GM19467 (cell line): ENCODE measurements around the gene TMOD4.

ENCODE experiments used
- ATAC-seq: cut with Tn5 transposase; IDR thresholded peaks from one replicate; pipeline ENCODE4 v1.9.1; 2021; ENCODE audit warnings: mild to moderate bottlenecking, moderate library complexity; ENCODE audit not compliant: unreplicated experiment

The TMOD4 gene

GRCh38 chr1:151176514-151177045 is 799 bp upstream of the TMOD4 start:
- no peak for ATAC-seq

GRCh38 chr1:151175041-151175741 is 590 bp downstream of the TMOD4 start:
- no peak for ATAC-seq

GRCh38 chr1:151171190-151171589 is 4.6 kb downstream of the TMOD4 start:
- no peak for ATAC-seq

GRCh38 chr1:151167116-151167515 is 8.7 kb downstream of the TMOD4 start:
- no peak for ATAC-seq

- ATAC-seq: no peak
Measured at GRCh38 chr1:151166505-151166956, 9.2 kb downstream of the TMOD4 start.

- peak; percentile 86 for ATAC-seq
Measured at GRCh38 chr1:151165738-151166504, 9.9 kb downstream of the TMOD4 start, which contains the start of the genes LYSMD1 and SCNM1. Gene LYSMD1 (minus strand): TSS chr1:151165902. CDS start chr1:151165258, 644 bp downstream. Gene SCNM1 (plus strand): TSS chr1:151166144. CDS start chr1:151166153, 9 bp downstream.

- ATAC-seq: no peak
Measured at GRCh38 chr1:151165281-151165737, 10.5 kb downstream of the TMOD4 start.

- no peak for ATAC-seq
Measured at GRCh38 chr1:151164732-151165280, 11.0 kb downstream of the TMOD4 start.

- no peak for ATAC-seq
Measured at GRCh38 chr1:151159373-151159772, 16.4 kb downstream of the TMOD4 start.

- ATAC-seq: no peak
Measured at GRCh38 chr1:151158751-151159251, 17.0 kb downstream of the TMOD4 start.

GRCh38 chr1:151158326-151158725 is 17.5 kb downstream of the TMOD4 start:
- no peak for ATAC-seq

- ATAC-seq: no peak
Measured at GRCh38 chr1:151157067-151157531, 18.7 kb downstream of the TMOD4 start.

GRCh38 chr1:151156515-151156819 is 19.3 kb downstream of the TMOD4 start, which contains the start of gene TNFAIP8L2:
Gene TNFAIP8L2 (plus strand): TSS chr1:151156649. CDS start chr1:151158698, 2,049 bp downstream.
- peak; percentile 47 for ATAC-seq

GRCh38 chr1:151147665-151148064 is 28.1 kb downstream of the TMOD4 start:
- ATAC-seq: no peak

- ATAC-seq: no peak
Measured at GRCh38 chr1:151147132-151147503, 28.7 kb downstream of the TMOD4 start.

- peak; percentile 96 for ATAC-seq
Measured at GRCh38 chr1:151146412-151147131, 29.2 kb downstream of the TMOD4 start, which contains the start of gene SEMA6C. Gene SEMA6C (minus strand): TSS chr1:151146631. CDS start chr1:151142621, 4,010 bp downstream.

- ATAC-seq: no peak
Measured at GRCh38 chr1:151146072-151146411, 29.7 kb downstream of the TMOD4 start.

- no peak for ATAC-seq
Measured at GRCh38 chr1:151145304-151146071, 30.3 kb downstream of the TMOD4 start.

GRCh38 chr1:151144474-151145303 is 31.1 kb downstream of the TMOD4 start:
- no peak for ATAC-seq
